Measurements from ENCODE around the gene IMMP2L. TPM values are rescaled to one million over a fixed set of nuclear protein-coding genes. Genes with fewer than 3 reads are reported as not detected.

The IMMP2L gene
- total and polyA plus RNA-seq, 2 of the 8 experiments (the other 6 are each of a cell fraction or from before 2014, with no cell fraction given) = 2.3 to 10.1 TPM

- TF ChIP-seq ATF2 (IDR thresholded peaks at IDR 0.05; ENCODE audit: low read length) (no peak), FOSL1 (IDR thresholded peaks at IDR 0.05; ENCODE audit: insufficient read depth, low read depth, low read length) (no peak), NRF1 (IDR thresholded peaks at IDR 0.05; ENCODE audit: low read depth, low read length) (no peak), SUZ12 (IDR thresholded peaks at IDR 0.05; ENCODE audit: low read length) (no peak), MAX (IDR thresholded peaks at IDR 0.05) (no peak), RBBP5 (IDR thresholded peaks at IDR 0.05; ENCODE audit: borderline replicate concordance, low read depth, low read length) (no peak), SIRT6 (IDR thresholded peaks at IDR 0.05; ENCODE audit: low read length) (no peak), TCF12 (IDR thresholded peaks at IDR 0.05; ENCODE audit: low read depth, low read length) (no peak), GABPA (IDR thresholded peaks at IDR 0.05; ENCODE audit: borderline replicate concordance, insufficient read depth, low read length) (no peak)
Measured at GRCh38 chr7:111290982-111291381, 271.3 kb downstream of the IMMP2L start (continued).

Measured in H1 (cell line).